Measurements from ENCODE around the gene C10orf120.

Gene C10orf120

GRCh38 chr10:122699796-122700455 lies at the start of gene C10orf120:
TSS of gene C10orf120 (minus strand) at chr10:122699846. CDS start at chr10:122699790, 56 bp downstream.
- no peak for FAIRE-seq

- FAIRE-seq: no peak
Observed at GRCh38 chr10:122748496-122748895, 48.9 kb upstream of the C10orf120 start.

- FAIRE-seq: no peak
Observed at GRCh38 chr10:122746408-122746807, 46.8 kb upstream of the C10orf120 start.

GRCh38 chr10:122744257-122744656 lies 44.6 kb upstream of the C10orf120 start:
- FAIRE-seq: no peak

GRCh38 chr10:122740640-122741039 lies 41.0 kb upstream of the C10orf120 start:
- no peak for FAIRE-seq

- FAIRE-seq: no peak
Observed at GRCh38 chr10:122738031-122738430, 38.4 kb upstream of the C10orf120 start.

- no peak for FAIRE-seq
Observed at GRCh38 chr10:122733931-122734665, 34.5 kb upstream of the C10orf120 start.

GRCh38 chr10:122733443-122733842 lies 33.8 kb upstream of the C10orf120 start:
- FAIRE-seq: no peak

GRCh38 chr10:122730238-122730637 lies 30.6 kb upstream of the C10orf120 start:
- no peak for FAIRE-seq

- no peak for FAIRE-seq
Observed at GRCh38 chr10:122729126-122729525, 29.5 kb upstream of the C10orf120 start.

GRCh38 chr10:122727426-122727825 lies 27.8 kb upstream of the C10orf120 start:
- FAIRE-seq: no peak

- no peak for FAIRE-seq
Observed at GRCh38 chr10:122725768-122726167, 26.1 kb upstream of the C10orf120 start.

- FAIRE-seq: no peak
Observed at GRCh38 chr10:122725006-122725405, 25.4 kb upstream of the C10orf120 start.

GRCh38 chr10:122721111-122721510 lies 21.5 kb upstream of the C10orf120 start:
- FAIRE-seq: no peak

- FAIRE-seq: no peak
Observed at GRCh38 chr10:122716025-122716424, 16.4 kb upstream of the C10orf120 start.

- no peak for FAIRE-seq
Observed at GRCh38 chr10:122715576-122715975, 15.9 kb upstream of the C10orf120 start.

GRCh38 chr10:122713091-122713885 lies 13.6 kb upstream of the C10orf120 start:
- no peak for FAIRE-seq

- FAIRE-seq: no peak
Observed at GRCh38 chr10:122710576-122710975, 10.9 kb upstream of the C10orf120 start.

GRCh38 chr10:122709971-122710370 lies 10.3 kb upstream of the C10orf120 start:
- no peak for FAIRE-seq

- FAIRE-seq: no peak
Observed at GRCh38 chr10:122707535-122707934, 7.9 kb upstream of the C10orf120 start.

- no peak for FAIRE-seq
Observed at GRCh38 chr10:122706947-122707346, 7.3 kb upstream of the C10orf120 start.

- FAIRE-seq: no peak
Observed at GRCh38 chr10:122706467-122706866, 6.8 kb upstream of the C10orf120 start.
